Measurements from ENCODE around the gene MAP4K1. TPM values are rescaled to one million over a fixed set of nuclear protein-coding genes. Genes with fewer than 3 reads are reported as not detected.

The MAP4K1 gene
- total RNA-seq, 3 donors from 2014 or later, result 109 to 130 (median 126) TPM

- ATAC-seq, result no peak
- no peaks in the 10 kb centered on the region for H3K36me3 Mint-ChIP-seq (ENCODE audit: insufficient read depth)
- no peak overlapping the region for H3K4me3 Mint-ChIP-seq
- no peaks in the 10 kb centered on the region for H3K9me3 Mint-ChIP-seq
- H3K27me3 Mint-ChIP-seq (ENCODE audit: low read depth), result no peaks in the 10 kb centered on the region
- peaks cover 32% of the 10 kb centered on the region for H3K4me1 Mint-ChIP-seq (ENCODE audit: low read depth)
- no peak for DNase-seq
Observed at GRCh38 chr19:38543286-38543806, 74.4 kb downstream of the MAP4K1 start.

GRCh38 chr19:38542040-38542439, 75.7 kb downstream of the MAP4K1 start:
- no peaks in the 10 kb centered on the region for H3K9me3 Mint-ChIP-seq
- no peaks in the 10 kb centered on the region for H3K36me3 Mint-ChIP-seq (ENCODE audit: insufficient read depth)
- peaks cover 44% of the 10 kb centered on the region for H3K4me1 Mint-ChIP-seq (ENCODE audit: low read depth)
- ATAC-seq (no peak), DNase-seq (no peak)
- no peaks in the 10 kb centered on the region for H3K27me3 Mint-ChIP-seq (ENCODE audit: low read depth)
- H3K4me3 Mint-ChIP-seq, result no peak overlapping the region

- Mint-ChIP-seq H3K9me3 (peaks cover 3% of the 10 kb centered on the region), H3K4me1 (ENCODE audit: low read depth) (peaks cover 45% of the 10 kb centered on the region), H3K4me3 (no peak overlapping the region), H3K36me3 (ENCODE audit: insufficient read depth) (peaks cover 2% of the 10 kb centered on the region), H3K27me3 (ENCODE audit: low read depth) (no peaks in the 10 kb centered on the region)
- ATAC-seq, result no peak
- no peak for DNase-seq
Observed at GRCh38 chr19:38539751-38540150, 78.0 kb downstream of the MAP4K1 start.

GRCh38 chr19:38538793-38539528, 78.8 kb downstream of the MAP4K1 start:
- DNase-seq (no peak), ATAC-seq (peak; percentile 84 to 90)
- Mint-ChIP-seq H3K4me3 (peak overlapping the region; percentile 68), H3K36me3 (ENCODE audit: insufficient read depth) (peaks cover 2% of the 10 kb centered on the region), H3K9me3 (peaks cover 3% of the 10 kb centered on the region), H3K27me3 (ENCODE audit: low read depth) (no peaks in the 10 kb centered on the region), H3K4me1 (ENCODE audit: low read depth) (peaks cover 37% of the 10 kb centered on the region)

- peaks cover 3% of the 10 kb centered on the region for H3K9me3 Mint-ChIP-seq
- peaks cover 2% of the 10 kb centered on the region for H3K36me3 Mint-ChIP-seq (ENCODE audit: insufficient read depth)
- peak overlapping the region; percentile 68 for H3K4me3 Mint-ChIP-seq
- H3K4me1 Mint-ChIP-seq (ENCODE audit: low read depth), result peaks cover 35% of the 10 kb centered on the region
- no peaks in the 10 kb centered on the region for H3K27me3 Mint-ChIP-seq (ENCODE audit: low read depth)
- DNase-seq, result no peak
- no peak for ATAC-seq
Observed at GRCh38 chr19:38538386-38538785, 79.4 kb downstream of the MAP4K1 start.

Other genes starting within 250 kb of the MAP4K1 start
- gene PSMD8, start 243.4 kb downstream of the MAP4K1 start, total RNA-seq, result 100 to 1,000 TPM; 331 to 368 (median 337) TPM
- under 1 TPM in 2 of 3 donors, not detected in 1; 0.11 TPM for gene GGN, start 229.9 kb downstream of the MAP4K1 start, total RNA-seq
- under 1 TPM; 0.46 to 0.74 (median 0.57) TPM for gene SPRED3, start 229.3 kb downstream of the MAP4K1 start, total RNA-seq
- gene FAM98C, start 214.9 kb downstream of the MAP4K1 start, total RNA-seq, result 10 to 100 TPM; 22.7 to 27.5 (median 24.5) TPM
- 1 to 10 TPM in 2 of 3 donors, under 1 TPM in 1; 0.66 to 1.4 (median 1.2) TPM for gene RASGRP4, start 191.7 kb downstream of the MAP4K1 start, total RNA-seq
- gene RYR1, start 184.3 kb downstream of the MAP4K1 start, total RNA-seq, result 1 to 10 TPM; 2.3 to 3.9 (median 3.2) TPM
- 100 to 1,000 TPM; 370 to 409 (median 401) TPM for gene EIF3K, start 1.2 kb upstream of the MAP4K1 start, total RNA-seq
- gene ACTN4, start 29.7 kb upstream of the MAP4K1 start, total RNA-seq, result 100 to 1,000 TPM; 215 to 233 (median 230) TPM
- gene CAPN12, start 126.5 kb upstream of the MAP4K1 start, total RNA-seq, result 1 to 10 TPM in 2 of 3 donors, under 1 TPM in 1; 0.99 to 1.1 (median 1.0) TPM
- not detected for gene LGALS7, start 155.6 kb upstream of the MAP4K1 start, total RNA-seq
- not detected for gene LGALS7B, start 171.2 kb upstream of the MAP4K1 start, total RNA-seq
- gene LGALS4, start 195.0 kb upstream of the MAP4K1 start, total RNA-seq, result 1 to 10 TPM; 1.7 to 2.7 (median 2.2) TPM
- 100 to 1,000 TPM in 2 of 3 donors, 10 to 100 TPM in 1; 91.1 to 109 (median 108) TPM for gene ECH1, start 213.8 kb upstream of the MAP4K1 start, total RNA-seq
- 100 to 1,000 TPM; 679 to 736 (median 698) TPM for gene HNRNPL, start 232.0 kb upstream of the MAP4K1 start, total RNA-seq

Data from activated T-cell treated with anti-CD3 and anti-CD28 coated beads, Interleukin-2, amount 50 U/mL, for 4 hours (primary cell).